HG03558 (cell line): ENCODE results near the gene KLHL26.
"Not testable (repeated sequence)": the region's sequence is repeated elsewhere in the genome, so short reads cannot be mapped to it uniquely, and the experiment has no call there.

Experiments used
- ATAC-seq: cut with Tn5 transposase; IDR thresholded peaks from one replicate; pipeline ENCODE4 v1.9.1; 2021; ENCODE audit warnings: moderate number of reproducible peaks; ENCODE audit not compliant: unreplicated experiment; ENCODE audit errors: extremely low read depth

The KLHL26 gene

GRCh38 chr19:18636969-18637629 lies at the start of gene KLHL26:
Gene KLHL26, plus strand, starts transcription at chr19:18637028. Its CDS starts 27 bp downstream, at chr19:18637055.
- no peak for ATAC-seq

GRCh38 chr19:18587561-18587960 lies 49.3 kb upstream of the KLHL26 start:
- ATAC-seq: no peak

GRCh38 chr19:18587962-18588610 lies 48.7 kb upstream of the KLHL26 start:
- no peak for ATAC-seq

GRCh38 chr19:18588611-18589379 lies 48.0 kb upstream of the KLHL26 start, which contains the start of gene REX1BD:
Gene REX1BD, plus strand, starts transcription at chr19:18588798. Its CDS starts 4 bp downstream, at chr19:18588802.
- no peak for ATAC-seq

GRCh38 chr19:18589380-18590272 lies 47.2 kb upstream of the KLHL26 start:
- ATAC-seq: no peak

- no peak for ATAC-seq
Observed at GRCh38 chr19:18590273-18591272, 46.3 kb upstream of the KLHL26 start.

- no peak for ATAC-seq
Observed at GRCh38 chr19:18591735-18592385, 45.0 kb upstream of the KLHL26 start.

GRCh38 chr19:18592732-18593131 lies 44.1 kb upstream of the KLHL26 start:
- not testable (repeated sequence) for ATAC-seq

GRCh38 chr19:18593367-18594095 lies 43.3 kb upstream of the KLHL26 start:
- ATAC-seq: no peak

- no peak for ATAC-seq
Observed at GRCh38 chr19:18594096-18594823, 42.6 kb upstream of the KLHL26 start.

- ATAC-seq: no peak
Observed at GRCh38 chr19:18594824-18595373, 41.9 kb upstream of the KLHL26 start.

- no peak for ATAC-seq
Observed at GRCh38 chr19:18595475-18595874, 41.4 kb upstream of the KLHL26 start.

- ATAC-seq: no peak
Observed at GRCh38 chr19:18596752-18597157, 40.1 kb upstream of the KLHL26 start.

- no peak for ATAC-seq
Observed at GRCh38 chr19:18597809-18598660, 38.8 kb upstream of the KLHL26 start.

- ATAC-seq: no peak
Observed at GRCh38 chr19:18599485-18599884, 37.3 kb upstream of the KLHL26 start.
